HG03521 (cell line): Measurements from ENCODE around the gene TUT4.

Experiments used
- ATAC-seq: cut with Tn5 transposase; IDR thresholded peaks from one replicate; pipeline ENCODE4 v1.9.1; 2021; ENCODE audit warnings: mild to moderate bottlenecking, moderate library complexity; ENCODE audit not compliant: unreplicated experiment

The TUT4 gene

GRCh38 chr1:52576074-52576473 is 23.2 kb upstream of the TUT4 start:
- ATAC-seq: no peak

DNA sequence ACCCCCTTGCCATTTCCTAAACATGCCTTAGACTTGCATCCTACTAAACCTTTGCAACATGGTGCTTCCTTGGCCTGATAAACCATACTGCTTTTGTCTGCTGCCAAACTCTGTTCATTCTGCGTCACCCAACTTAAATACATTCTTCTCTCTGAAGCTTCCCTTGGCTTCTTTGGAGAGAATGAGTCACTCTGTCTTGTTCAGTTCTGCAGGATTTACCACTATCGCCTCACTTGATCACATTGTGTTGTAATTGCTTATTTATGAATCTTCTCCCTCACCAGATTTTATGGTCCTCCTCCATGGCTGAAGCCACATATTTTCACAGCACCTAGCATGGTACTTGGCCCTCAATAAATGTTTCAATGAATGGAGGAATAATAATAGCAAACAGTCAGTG is 21.7 kb upstream of the TUT4 start:
- ATAC-seq: no peak

GRCh38 chr1:52572387-52572786 is 19.5 kb upstream of the TUT4 start:
- ATAC-seq: no peak

- ATAC-seq: no peak
Measured at GRCh38 chr1:52571783-52572182, 18.9 kb upstream of the TUT4 start.

GRCh38 chr1:52569449-52570210 is 16.7 kb upstream of the TUT4 start:
- ATAC-seq: no peak

GRCh38 chr1:52567943-52568342 is 15.1 kb upstream of the TUT4 start:
- no peak for ATAC-seq

- no peak for ATAC-seq
Measured at GRCh38 chr1:52562766-52563165, 9.9 kb upstream of the TUT4 start.

DNA sequence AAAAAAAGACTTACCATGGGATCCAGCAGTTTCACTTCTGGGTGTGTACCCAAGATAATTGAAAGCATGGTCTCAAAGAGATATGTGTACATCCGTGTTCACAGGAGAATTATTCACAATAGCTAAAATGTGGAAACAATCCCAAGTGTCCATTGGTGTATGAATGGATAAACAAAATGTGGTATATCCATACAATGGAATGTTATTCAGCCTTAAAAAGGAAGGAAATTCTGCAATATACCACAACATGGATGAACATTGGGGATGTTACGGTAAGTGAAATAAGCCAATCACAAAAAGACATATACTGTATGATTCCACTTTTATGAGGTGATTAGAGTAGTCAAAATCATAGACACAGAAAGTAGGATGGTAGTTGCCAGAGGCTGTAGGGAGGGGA is 7.0 kb upstream of the TUT4 start:
- ATAC-seq: no peak

GRCh38 chr1:52558941-52559340 is 6.0 kb upstream of the TUT4 start:
- no peak for ATAC-seq

DNA sequence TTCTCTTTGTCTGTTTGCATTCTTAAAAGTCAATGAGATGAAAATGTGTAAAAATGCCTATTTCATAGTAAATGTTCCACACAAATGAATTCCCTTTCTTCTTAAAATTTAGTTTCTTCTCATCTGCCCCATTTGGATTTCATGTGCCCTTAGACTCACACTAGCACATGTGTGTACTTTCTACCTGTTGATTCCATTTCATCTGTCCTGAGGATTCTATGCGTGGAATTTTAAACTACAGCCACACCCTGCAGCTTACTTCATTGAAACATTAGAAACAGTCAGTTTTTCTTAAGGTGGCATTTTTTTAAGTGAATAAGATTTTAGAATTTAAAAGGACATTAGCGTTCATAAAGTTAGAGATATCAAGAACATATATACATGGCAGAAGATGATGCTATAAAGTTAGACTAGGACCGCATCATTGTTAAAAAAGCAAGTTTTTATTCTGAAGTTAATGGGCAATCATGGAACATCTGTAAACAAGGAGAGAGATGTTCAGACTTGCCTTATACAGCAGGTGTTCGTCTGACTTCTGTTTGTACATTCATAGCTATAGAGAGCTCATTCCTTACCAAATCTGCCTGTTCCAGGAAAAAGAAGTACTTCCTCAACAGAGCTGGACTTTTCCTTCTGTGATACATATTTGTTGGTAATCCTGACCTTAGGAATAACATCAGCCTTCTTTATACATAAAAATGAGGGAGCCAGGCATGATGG is 3.9 kb upstream of the TUT4 start:
- ATAC-seq: no peak

GRCh38 chr1:52554756-52555155 is 1.9 kb upstream of the TUT4 start:
- no peak for ATAC-seq

- no peak for ATAC-seq
Measured at GRCh38 chr1:52554267-52554640, 1.4 kb upstream of the TUT4 start.

GRCh38 chr1:52553362-52554266 is 722 bp upstream of the TUT4 start:
- peak; percentile 64 for ATAC-seq

DNA sequence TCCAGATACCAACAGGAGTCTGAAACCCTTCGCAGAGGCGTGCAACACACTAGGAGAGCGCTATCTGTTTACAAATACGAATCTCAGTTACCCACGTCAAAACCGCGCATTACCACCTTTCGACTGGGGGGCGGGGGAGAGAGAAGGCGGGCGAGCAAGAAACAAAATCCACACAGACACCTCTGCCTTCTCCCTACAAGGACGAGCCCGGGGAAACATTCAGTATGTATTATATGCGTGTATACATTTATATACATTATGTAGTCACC is 722 bp downstream of the TUT4 start:
- no peak for ATAC-seq

- no peak for ATAC-seq
Measured at GRCh38 chr1:52551507-52552235, 1.2 kb downstream of the TUT4 start.

DNA sequence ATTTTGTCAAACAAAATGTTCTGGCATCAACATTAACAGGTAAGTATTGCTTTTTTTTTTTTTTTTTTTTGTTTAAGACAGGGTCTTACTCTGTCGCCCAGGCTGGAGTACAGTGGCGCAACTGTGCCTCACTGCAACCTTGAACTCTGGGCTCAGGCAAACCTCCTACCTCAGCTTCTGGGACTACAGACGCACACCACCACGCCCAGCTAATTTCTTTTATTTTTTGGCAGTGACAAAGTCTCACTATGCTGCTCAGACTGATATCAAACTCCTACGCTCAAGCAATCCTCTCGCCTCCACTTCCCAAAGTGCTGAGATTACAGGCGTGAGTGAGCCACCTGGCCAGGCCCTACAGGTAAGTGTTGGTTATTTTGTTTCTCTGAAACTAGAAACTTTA is 2.4 kb downstream of the TUT4 start:
- no peak for ATAC-seq

- no peak for ATAC-seq
Measured at GRCh38 chr1:52549267-52549666, 3.6 kb downstream of the TUT4 start.

- no peak for ATAC-seq
Measured at GRCh38 chr1:52546852-52547251, 6.0 kb downstream of the TUT4 start.

DNA sequence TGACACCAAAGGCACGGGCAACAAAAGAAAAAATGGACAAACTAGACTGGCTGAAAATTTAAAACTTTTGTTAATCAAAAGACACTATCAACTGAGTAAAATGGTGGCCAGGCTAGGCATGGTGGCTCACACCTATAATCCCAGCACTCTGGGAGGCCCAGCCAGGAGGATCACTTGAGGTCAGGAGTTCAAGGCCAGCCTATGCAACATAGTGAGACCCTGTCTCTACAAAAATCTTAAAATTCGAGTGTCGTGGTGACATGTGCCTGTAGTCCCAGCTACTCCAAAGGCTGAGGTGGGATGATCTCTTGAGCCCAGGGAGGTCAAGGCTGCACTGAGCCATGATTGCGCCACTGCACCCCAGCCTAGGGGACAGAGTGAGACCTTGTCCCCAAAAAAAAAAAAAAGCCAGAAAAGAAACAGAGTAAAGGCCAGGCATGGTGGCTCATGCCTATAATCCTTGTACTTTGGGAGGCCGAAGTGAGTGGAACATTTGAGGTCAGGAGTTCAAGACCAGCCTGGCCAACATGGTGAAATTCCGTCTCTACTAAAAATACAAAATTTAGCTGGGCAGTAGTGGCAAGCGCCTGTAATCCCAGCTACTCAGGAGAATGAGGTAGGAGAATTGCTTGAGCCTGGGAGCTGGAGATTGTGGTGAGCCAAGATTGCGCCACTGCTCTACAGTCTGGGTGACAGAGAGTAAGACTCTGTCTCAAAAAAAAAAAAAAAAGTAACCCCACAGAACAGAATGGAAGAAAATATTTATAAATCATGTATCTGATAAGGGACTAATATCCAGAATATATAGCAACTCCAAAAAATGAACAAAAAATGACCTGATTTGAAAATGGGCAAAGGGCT is 8.0 kb downstream of the TUT4 start:
- no peak for ATAC-seq

GRCh38 chr1:52542085-52542688 is 10.7 kb downstream of the TUT4 start:
- no peak for ATAC-seq
